GM12892 (cell line): ENCODE data around the gene CDIPT.

Experiments
- POLR2AphosphoS5 ChIP-seq: IDR thresholded peaks from 2 replicates; pipeline ENCODE4 v1.6.1; 2011; ENCODE audit warnings: low read depth, low read length, control low read depth
- TAF1 ChIP-seq: IDR thresholded peaks from 2 replicates; pipeline ENCODE4 v1.6.1; 2011; ENCODE audit warnings: low read depth, mild to moderate bottlenecking, control low read depth, low read length, borderline replicate concordance

DNA sequence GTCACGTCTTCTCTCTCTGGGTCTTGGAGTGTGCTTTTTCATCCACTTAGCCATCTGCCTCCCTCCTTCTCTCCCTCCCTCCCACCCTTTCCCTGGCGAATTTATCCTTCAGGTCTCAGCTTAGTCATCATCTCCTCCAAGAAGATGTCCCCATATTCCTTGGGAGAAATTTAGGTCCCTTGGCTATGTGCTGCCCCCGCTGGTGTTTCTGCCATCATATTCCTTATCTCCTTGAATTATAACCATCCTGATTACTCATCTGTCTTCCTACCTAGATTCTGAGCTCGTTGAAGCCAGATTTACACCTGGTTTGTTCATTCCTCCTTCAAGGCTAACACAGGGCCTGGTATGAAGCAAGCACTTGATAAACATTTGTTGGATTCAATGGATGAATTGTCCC lies 31.3 kb upstream of the CDIPT start:
- TF ChIP-seq POLR2AphosphoS5 (no peak), TAF1 (no peak)
